ENCODE data around the gene ZYX. TPM values are rescaled to one million over a fixed set of nuclear protein-coding genes. Genes with fewer than 3 reads are reported as not detected.
"Not testable (repeated sequence)": the region's sequence is repeated elsewhere in the genome, so short reads cannot be mapped to it uniquely, and the experiment has no call there.

ZYX gene
- total RNA-seq, 1 donor from 2014 or later = 290 TPM

- Mint-ChIP-seq H3K4me1 (peaks cover 64% of the 10 kb centered on the region), H3K27me3 (ENCODE audit: low read depth) (no peaks in the 10 kb centered on the region), H3K36me3 (peaks cover 2% of the 10 kb centered on the region), H3K4me3 (peak overlapping the region; percentile 70), H3K27ac (no peak overlapping the region), H3K9me3 (no peaks in the 10 kb centered on the region)
- DNase-seq (ENCODE audit: low spot score in 2 of 2, unreplicated experiment in 2 of 2) = no peak
- no peak for TF ChIP-seq CTCF (IDR thresholded peaks at IDR 0.05; ENCODE audit: unreplicated experiment)
These were observed 27.1 kb downstream of the ZYX start for GRCh38 chr7:143408252-143408685.

GRCh38 chr7:143408686-143409561, 27.8 kb downstream of the ZYX start, which contains the start of gene EPHA1:
EPHA1 (minus strand) TSS chr7:143408856; CDS start chr7:143408805, 51 bp downstream.
- H3K4me1 Mint-ChIP-seq = peaks cover 67% of the 10 kb centered on the region
- no peak for DNase-seq (ENCODE audit: low spot score in 2 of 2, unreplicated experiment in 2 of 2)
- peak; percentile 52 for TF ChIP-seq CTCF (IDR thresholded peaks at IDR 0.05; ENCODE audit: unreplicated experiment)
- H3K27ac Mint-ChIP-seq = peak within 1 kb of the TSS; percentile 70
- H3K36me3 Mint-ChIP-seq = peaks cover 2% of the 10 kb centered on the region
- H3K4me3 Mint-ChIP-seq = peak within 1 kb of the TSS; percentile 77
- H3K27me3 Mint-ChIP-seq (ENCODE audit: low read depth) = no peaks in the 10 kb centered on the region
- H3K9me3 Mint-ChIP-seq = no peaks in the 10 kb centered on the region

GRCh38 chr7:143410521-143411004, 29.4 kb downstream of the ZYX start:
- DNase-seq (ENCODE audit: low spot score in 2 of 2, unreplicated experiment in 2 of 2) = no peak
- H3K4me3 Mint-ChIP-seq = peak overlapping the region; percentile 77

GRCh38 chr7:143411976-143412708, 31.0 kb downstream of the ZYX start:
- TF ChIP-seq CTCF (IDR thresholded peaks at IDR 0.05; ENCODE audit: unreplicated experiment) = no peak
- H3K4me1 Mint-ChIP-seq = peaks cover 65% of the 10 kb centered on the region
- no peak overlapping the region for H3K27ac Mint-ChIP-seq
- H3K9me3 Mint-ChIP-seq = no peaks in the 10 kb centered on the region
- H3K27me3 Mint-ChIP-seq (ENCODE audit: low read depth) = no peaks in the 10 kb centered on the region
- no peak for DNase-seq (ENCODE audit: low spot score in 2 of 2, unreplicated experiment in 2 of 2)
- no peak overlapping the region for H3K4me3 Mint-ChIP-seq
- H3K36me3 Mint-ChIP-seq = no peaks in the 10 kb centered on the region

More at GRCh38 chr7:143410521-143411004, 29.4 kb downstream of the ZYX start:
- no peaks in the 10 kb centered on the region for H3K36me3 Mint-ChIP-seq
- no peaks in the 10 kb centered on the region for H3K27me3 Mint-ChIP-seq (ENCODE audit: low read depth)
- no peak for TF ChIP-seq CTCF (IDR thresholded peaks at IDR 0.05; ENCODE audit: unreplicated experiment)
- peaks cover 60% of the 10 kb centered on the region for H3K4me1 Mint-ChIP-seq
- no peaks in the 10 kb centered on the region for H3K9me3 Mint-ChIP-seq
- peak overlapping the region; percentile 48 for H3K27ac Mint-ChIP-seq

GRCh38 chr7:143413123-143413522, 32.0 kb downstream of the ZYX start:
- TF ChIP-seq CTCF (IDR thresholded peaks at IDR 0.05; ENCODE audit: unreplicated experiment) = no peak
- no peak overlapping the region for H3K4me3 Mint-ChIP-seq
- DNase-seq (ENCODE audit: low spot score in 2 of 2, unreplicated experiment in 2 of 2) = no peak
- no peak overlapping the region for H3K27ac Mint-ChIP-seq
- peaks cover 56% of the 10 kb centered on the region for H3K4me1 Mint-ChIP-seq
- no peaks in the 10 kb centered on the region for H3K27me3 Mint-ChIP-seq (ENCODE audit: low read depth)
- no peaks in the 10 kb centered on the region for H3K9me3 Mint-ChIP-seq
- H3K36me3 Mint-ChIP-seq = no peaks in the 10 kb centered on the region

- H3K4me3 Mint-ChIP-seq; H3K36me3 Mint-ChIP-seq; H3K27me3 Mint-ChIP-seq (ENCODE audit: low read depth); H3K9me3 Mint-ChIP-seq; DNase-seq (ENCODE audit: low spot score in 2 of 2, unreplicated experiment in 2 of 2): not testable (repeated sequence)
- peak overlapping the region; percentile 63 for H3K27ac Mint-ChIP-seq
- H3K4me1 Mint-ChIP-seq = peaks cover 63% of the 10 kb centered on the region
These were observed 34.1 kb downstream of the ZYX start for GRCh38 chr7:143415209-143415608.

All from mesothelial cell of epicardium (in vitro differentiated cells).